CD4-positive, alpha-beta T cell treated with Interleukin-10 for 1 hour (primary cell): ENCODE data around the gene CCER1.

ENCODE experiments used
- DNase-seq: peaks from one replicate; pipeline ENCODE4 v3.0.0-alpha.2; 2020

The CCER1 gene

GRCh38 chr12:90916516-90916915, 38.5 kb downstream of the CCER1 start:
- DNase-seq, result no peak

GRCh38 chr12:90915353-90915752, 39.6 kb downstream of the CCER1 start:
- no peak for DNase-seq

DNA sequence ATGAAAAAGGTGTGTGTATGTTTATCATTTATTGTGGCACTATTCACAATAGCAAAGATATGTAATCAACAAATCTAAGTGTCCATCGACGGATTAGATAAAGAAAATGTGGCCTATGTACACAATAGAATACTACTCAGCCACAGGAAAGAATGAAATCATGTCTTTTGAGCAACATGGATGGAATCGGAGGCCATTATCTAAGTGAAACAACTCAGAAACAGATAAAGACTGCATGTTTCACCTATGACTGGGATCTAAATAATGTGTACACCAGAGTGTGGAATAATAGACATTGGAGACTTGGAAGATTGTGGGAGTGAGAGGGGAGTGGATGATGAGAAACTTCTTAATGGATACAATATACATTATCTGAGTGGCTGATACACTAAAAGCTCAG, 44.0 kb downstream of the CCER1 start:
- no peak for DNase-seq

GRCh38 chr12:90909069-90909770, 45.8 kb downstream of the CCER1 start:
- DNase-seq, result no peak

- DNase-seq, result no peak
Observed at GRCh38 chr12:90908465-90908864, 46.5 kb downstream of the CCER1 start.

- no peak for DNase-seq
Observed at GRCh38 chr12:90905691-90906370, 49.1 kb downstream of the CCER1 start.

- no peak for DNase-seq
Observed at GRCh38 chr12:90902596-90902995, 52.4 kb downstream of the CCER1 start.
